ENCODE results near the gene TRIB2. TPM values are rescaled to one million over a fixed set of nuclear protein-coding genes. Genes with fewer than 3 reads are reported as not detected.

The TRIB2 gene
- total RNA-seq, 1 donor from 2014 or later = 14.2 TPM

- no peak for DNase-seq (ENCODE audit: low read depth)
- no peak overlapping the region for H3K4me3 ChIP-seq (ENCODE audit: low read depth, low read length)
- no peak for TF ChIP-seq CTCF (conservative IDR thresholded peaks at IDR 0.05; ENCODE audit: low read depth, low read length)
Observed at GRCh38 chr2:12755384-12755783, 38.6 kb downstream of the TRIB2 start.

- no peak for DNase-seq (ENCODE audit: low read depth)
Observed at GRCh38 chr2:12759248-12759647, 42.5 kb downstream of the TRIB2 start.

GRCh38 chr2:12761104-12761503 lies 44.4 kb downstream of the TRIB2 start:
- TF ChIP-seq CTCF (conservative IDR thresholded peaks at IDR 0.05; ENCODE audit: low read depth, low read length) = no peak
- H3K4me3 ChIP-seq (ENCODE audit: low read depth, low read length) = no peak overlapping the region
- DNase-seq (ENCODE audit: low read depth) = no peak

More at GRCh38 chr2:12759248-12759647, 42.5 kb downstream of the TRIB2 start:
- TF ChIP-seq CTCF (conservative IDR thresholded peaks at IDR 0.05; ENCODE audit: low read depth, low read length) = no peak
- no peak overlapping the region for H3K4me3 ChIP-seq (ENCODE audit: low read depth, low read length)

- no peak for TF ChIP-seq CTCF (conservative IDR thresholded peaks at IDR 0.05; ENCODE audit: low read depth, low read length)
- H3K4me3 ChIP-seq (ENCODE audit: low read depth, low read length) = no peak overlapping the region
- DNase-seq (ENCODE audit: low read depth) = no peak
Observed at GRCh38 chr2:12762337-12762736, 45.6 kb downstream of the TRIB2 start.

GRCh38 chr2:12762976-12763375 lies 46.2 kb downstream of the TRIB2 start:
- no peak for DNase-seq (ENCODE audit: low read depth)
- no peak for TF ChIP-seq CTCF (conservative IDR thresholded peaks at IDR 0.05; ENCODE audit: low read depth, low read length)
- no peak overlapping the region for H3K4me3 ChIP-seq (ENCODE audit: low read depth, low read length)

GRCh38 chr2:12763486-12763885 lies 46.8 kb downstream of the TRIB2 start:
- DNase-seq (ENCODE audit: low read depth) = no peak
- H3K4me3 ChIP-seq (ENCODE audit: low read depth, low read length) = no peak overlapping the region
- no peak for TF ChIP-seq CTCF (conservative IDR thresholded peaks at IDR 0.05; ENCODE audit: low read depth, low read length)

GRCh38 chr2:12764075-12764730 lies 47.5 kb downstream of the TRIB2 start:
- no peak for DNase-seq (ENCODE audit: low read depth)
- no peak overlapping the region for H3K4me3 ChIP-seq (ENCODE audit: low read depth, low read length)
- no peak for TF ChIP-seq CTCF (conservative IDR thresholded peaks at IDR 0.05; ENCODE audit: low read depth, low read length)

Measured in epithelial cell of proximal tubule (primary cell).